Osteocyte (in vitro differentiated cells): ENCODE data around the gene ANTKMT. TPM values are rescaled to one million over a fixed set of nuclear protein-coding genes. Genes with fewer than 3 reads are reported as not detected.

Source experiments
- DNase-seq: peaks from one replicate; pipeline ENCODE4 v3.0.0; 2021; ENCODE audit warnings: mixed read lengths; ENCODE audit not compliant: unreplicated experiment; ENCODE audit errors: extremely low spot score
- H3K27ac Mint-ChIP-seq: one replicate; pipeline ENCODE4 v1.8.0; 2021; ENCODE audit warnings: mild to moderate bottlenecking, mixed read lengths; ENCODE audit not compliant: unreplicated experiment
- H3K27me3 Mint-ChIP-seq: one replicate; pipeline ENCODE4 v1.8.0; 2021; ENCODE audit warnings: mixed read lengths; ENCODE audit not compliant: unreplicated experiment
- H3K36me3 Mint-ChIP-seq: one replicate; pipeline ENCODE4 v1.8.0; 2021; ENCODE audit warnings: mixed read lengths; ENCODE audit not compliant: unreplicated experiment
- H3K4me1 Mint-ChIP-seq: one replicate; pipeline ENCODE4 v1.8.0; 2021; ENCODE audit warnings: mixed read lengths; ENCODE audit not compliant: unreplicated experiment
- H3K4me3 Mint-ChIP-seq: one replicate; pipeline ENCODE4 v1.8.0; 2021; ENCODE audit warnings: mild to moderate bottlenecking, moderate library complexity, mixed read lengths; ENCODE audit not compliant: unreplicated experiment
- H3K9me3 Mint-ChIP-seq: one replicate; pipeline ENCODE4 v1.8.0; 2021; ENCODE audit warnings: mixed read lengths; ENCODE audit not compliant: unreplicated experiment
- CTCF ChIP-seq: fragments of 200-600 bp; sonication (generic); IDR thresholded peaks from 2 replicates; pipeline ENCODE4 v1.5.0; 2021; ENCODE audit warnings: antibody characterized with exemption, mild to moderate bottlenecking, moderate library complexity
- total RNA-seq: library from RNA; stranded (reverse); gene quantifications from 2 replicates; pipeline ENCODE4 v1.2.1, GENCODE V29; 2021

The ANTKMT gene
- total RNA-seq, 1 donor from 2014 or later, result 41.7 TPM

GRCh38 chr16:761625-762513 is 40.9 kb downstream of the ANTKMT start:
- Mint-ChIP-seq H3K4me1 (peaks cover 2% of the 10 kb centered on the region), H3K4me3 (no peak overlapping the region), H3K36me3 (no peaks in the 10 kb centered on the region), H3K9me3 (no peaks in the 10 kb centered on the region), H3K27me3 (no peaks in the 10 kb centered on the region), H3K27ac (no peak overlapping the region)
- no peak for TF ChIP-seq CTCF
- DNase-seq, result no peak

GRCh38 chr16:762595-763268 is 41.8 kb downstream of the ANTKMT start:
- Mint-ChIP-seq H3K4me1 (peaks cover 2% of the 10 kb centered on the region), H3K4me3 (no peak overlapping the region), H3K27ac (no peak overlapping the region), H3K9me3 (no peaks in the 10 kb centered on the region), H3K27me3 (no peaks in the 10 kb centered on the region), H3K36me3 (no peaks in the 10 kb centered on the region)
- no peak for DNase-seq
- no peak for TF ChIP-seq CTCF

- no peak for TF ChIP-seq CTCF
- Mint-ChIP-seq H3K27ac (no peak overlapping the region), H3K36me3 (no peaks in the 10 kb centered on the region), H3K4me3 (no peak overlapping the region), H3K4me1 (peaks cover 2% of the 10 kb centered on the region), H3K27me3 (no peaks in the 10 kb centered on the region), H3K9me3 (no peaks in the 10 kb centered on the region)
- no peak for DNase-seq
Observed at GRCh38 chr16:763369-764183, 42.6 kb downstream of the ANTKMT start.

GRCh38 chr16:764184-764750 is 43.3 kb downstream of the ANTKMT start:
- H3K27me3 Mint-ChIP-seq, result no peaks in the 10 kb centered on the region
- no peaks in the 10 kb centered on the region for H3K9me3 Mint-ChIP-seq
- H3K27ac Mint-ChIP-seq, result no peak overlapping the region
- no peaks in the 10 kb centered on the region for H3K36me3 Mint-ChIP-seq
- DNase-seq, result no peak
- no peak for TF ChIP-seq CTCF
- H3K4me1 Mint-ChIP-seq, result peaks cover 2% of the 10 kb centered on the region
- no peak overlapping the region for H3K4me3 Mint-ChIP-seq
